Measurements from ENCODE around the gene GPR107.

DNA sequence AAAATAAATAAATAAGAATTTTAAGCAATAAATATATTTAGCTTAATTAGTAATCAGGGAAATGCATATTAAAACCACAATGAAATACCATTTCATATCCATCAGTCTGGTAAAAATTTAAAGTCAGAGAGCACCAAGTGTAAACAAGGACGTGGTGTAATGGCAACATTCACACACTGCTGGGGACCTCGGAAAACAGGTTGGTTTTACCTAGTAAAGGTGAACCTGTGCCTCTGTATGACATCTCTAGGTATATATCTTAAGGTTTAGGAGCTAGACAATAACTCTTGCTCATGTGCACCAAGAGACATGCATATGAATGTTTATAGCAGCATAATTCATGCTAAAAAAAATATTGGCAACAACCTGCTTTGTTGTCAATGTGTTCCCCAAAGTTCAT lies 40.4 kb upstream of the GPR107 start:
- TF ChIP-seq, protein P1, sequence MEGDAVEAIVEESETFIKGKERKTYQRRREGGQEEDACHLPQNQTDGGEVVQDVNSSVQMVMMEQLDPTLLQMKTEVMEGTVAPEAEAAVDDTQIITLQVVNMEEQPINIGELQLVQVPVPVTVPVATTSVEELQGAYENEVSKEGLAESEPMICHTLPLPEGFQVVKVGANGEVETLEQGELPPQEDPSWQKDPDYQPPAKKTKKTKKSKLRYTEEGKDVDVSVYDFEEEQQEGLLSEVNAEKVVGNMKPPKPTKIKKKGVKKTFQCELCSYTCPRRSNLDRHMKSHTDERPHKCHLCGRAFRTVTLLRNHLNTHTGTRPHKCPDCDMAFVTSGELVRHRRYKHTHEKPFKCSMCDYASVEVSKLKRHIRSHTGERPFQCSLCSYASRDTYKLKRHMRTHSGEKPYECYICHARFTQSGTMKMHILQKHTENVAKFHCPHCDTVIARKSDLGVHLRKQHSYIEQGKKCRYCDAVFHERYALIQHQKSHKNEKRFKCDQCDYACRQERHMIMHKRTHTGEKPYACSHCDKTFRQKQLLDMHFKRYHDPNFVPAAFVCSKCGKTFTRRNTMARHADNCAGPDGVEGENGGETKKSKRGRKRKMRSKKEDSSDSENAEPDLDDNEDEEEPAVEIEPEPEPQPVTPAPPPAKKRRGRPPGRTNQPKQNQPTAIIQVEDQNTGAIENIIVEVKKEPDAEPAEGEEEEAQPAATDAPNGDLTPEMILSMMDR (IDR thresholded peaks at IDR 0.05), result no peak
- TF ChIP-seq EP300 (IDR thresholded peaks at IDR 0.05), result no peak
